NCI-H69 (cell line): ENCODE measurements around the gene FSTL1.

Experiments
- DNase-seq: peaks from one replicate; lab custom pipeline; 2025; lab: John Stamatoyannopoulos, UW

FSTL1 gene

GRCh38 chr3:120450600-120451271 is at the start of gene FSTL1:
Gene FSTL1, minus strand, starts transcription at chr3:120450992. Its CDS starts 246 bp downstream, at chr3:120450746.
- DNase-seq = peak; percentile 50

- no peak for DNase-seq
Measured at GRCh38 chr3:120498556-120499346, 48.0 kb upstream of the FSTL1 start.

GRCh38 chr3:120497818-120498217 is 47.0 kb upstream of the FSTL1 start:
- DNase-seq = no peak

- no peak for DNase-seq
Measured at GRCh38 chr3:120497336-120497735, 46.5 kb upstream of the FSTL1 start.

- no peak for DNase-seq
Measured at GRCh38 chr3:120496278-120497002, 45.6 kb upstream of the FSTL1 start.

GRCh38 chr3:120495809-120496208 is 45.0 kb upstream of the FSTL1 start:
- DNase-seq = no peak

- no peak for DNase-seq
Measured at GRCh38 chr3:120492103-120492502, 41.3 kb upstream of the FSTL1 start.

GRCh38 chr3:120489421-120489820 is 38.6 kb upstream of the FSTL1 start:
- no peak for DNase-seq

GRCh38 chr3:120488296-120488695 is 37.5 kb upstream of the FSTL1 start:
- no peak for DNase-seq

GRCh38 chr3:120487191-120487650 is 36.4 kb upstream of the FSTL1 start:
- DNase-seq = no peak

GRCh38 chr3:120481081-120481480 is 30.3 kb upstream of the FSTL1 start:
- DNase-seq = no peak

GRCh38 chr3:120477781-120478180 is 27.0 kb upstream of the FSTL1 start:
- DNase-seq = no peak

GRCh38 chr3:120475722-120476377 is 25.1 kb upstream of the FSTL1 start:
- no peak for DNase-seq

- no peak for DNase-seq
Measured at GRCh38 chr3:120473896-120474675, 23.3 kb upstream of the FSTL1 start.

- no peak for DNase-seq
Measured at GRCh38 chr3:120473389-120473788, 22.6 kb upstream of the FSTL1 start.

- DNase-seq = no peak
Measured at GRCh38 chr3:120472121-120472844, 21.5 kb upstream of the FSTL1 start.

GRCh38 chr3:120471643-120472042 is 20.9 kb upstream of the FSTL1 start:
- no peak for DNase-seq

GRCh38 chr3:120470870-120471269 is 20.1 kb upstream of the FSTL1 start:
- DNase-seq = no peak

- no peak for DNase-seq
Measured at GRCh38 chr3:120469882-120470301, 19.1 kb upstream of the FSTL1 start.

GRCh38 chr3:120469440-120469839 is 18.6 kb upstream of the FSTL1 start:
- no peak for DNase-seq
